Left lung (tissue), 10 donors: ENCODE results near the gene MAP3K5. TPM values are rescaled to one million over a fixed set of nuclear protein-coding genes. Genes with fewer than 3 reads are reported as not detected.

Experiments
- ATAC-seq: fragments of 200-7000 bp; cut with Tn5 transposase; one replicate; pipeline ENCODE4 v1.9.1; 2020; ENCODE audit warnings: moderate library complexity
- DNase-seq, 4 donors: peaks; one replicate each; pipeline ENCODE4 v3.0.0-alpha.2; 2013 to 2020
- H3K27ac ChIP-seq, 2 donors: fragments of 200-600 bp; sonication (generic) in 1 of 2; one replicate each; pipeline versions ENCODE4 v1.5.0 to v1.8.0; 2020 to 2021
- H3K27me3 ChIP-seq, 2 donors: fragments of 200-600 bp; sonication (generic) in 1 of 2; one replicate each; pipeline versions ENCODE4 v1.5.0 to v1.8.0; 2020 to 2021
- H3K36me3 ChIP-seq, 2 donors: fragments of 200-600 bp; sonication (generic) in 1 of 2; one replicate each; pipeline versions ENCODE4 v1.5.0 to v1.8.0; 2020 to 2021
- H3K4me1 ChIP-seq, 2 donors: fragments of 200-600 bp; one replicate each; pipeline ENCODE4 v1.8.0; 2021
- H3K4me3 ChIP-seq, 2 donors: fragments of 200-600 bp; sonication (generic) in 1 of 2; one replicate each; pipeline versions ENCODE4 v1.5.0 to v1.8.0; 2020 to 2021; ENCODE audit warnings: mild to moderate bottlenecking in 1 of 2
- H3K9me3 ChIP-seq, 2 donors: fragments of 200-600 bp; sonication (generic) in 1 of 2; one replicate each; pipeline versions ENCODE4 v1.5.0 to v1.8.0; 2020 to 2021
- CTCF ChIP-seq, 2 donors: fragments of 200-600 bp; sonication (generic) in 1 of 2; IDR thresholded peaks; one replicate each; pipeline versions ENCODE4 v1.5.0 to v1.8.0; 2021; ENCODE audit warnings: antibody characterized with exemption in 2 of 2
- intact Hi-C, 2 donors: fragments of 100-400 bp; cut with DNase I; formaldehyde crosslinking; loops; one replicate each; pipeline versions ENCODE4 v1.11.2 to v1.14.2; 2022
- polyA plus RNA-seq, 6 donors: library from polyadenylated mRNA; unstranded; fragments of 120-200 nt; gene quantifications; one replicate each; pipeline ENCODE4 v1.2.1, GENCODE V29; 2013; ENCODE audit not compliant: insufficient read length in 6 of 6
- total RNA-seq, 2 donors: library from RNA; stranded (reverse); fragmentation: NEBNext Ultra II Directional; extraction: Animal tissue kit (Norgen Biotek cat#: 25700); gene quantifications; one replicate each; pipeline ENCODE4 v1.2.1, GENCODE V29; 2021
- donor health status: DM: no; HTN: yes; CAD: no.
- donor health status: DM: no; HTN: no; CAD: no.

MAP3K5 gene
- total and polyA plus RNA-seq, 8 donors = 6.3 to 27.7 (median 7.2) TPM

GRCh38 chr6:136723780-136724179, 68.5 kb downstream of the MAP3K5 start:
- ATAC-seq = peak; percentile 62
- H3K27ac ChIP-seq = no peak overlapping the region
- no peak for DNase-seq
- no peaks in the 10 kb centered on the region for H3K36me3 ChIP-seq
- H3K27me3 ChIP-seq = no peaks in the 10 kb centered on the region
- no peak for TF ChIP-seq CTCF (IDR thresholded peaks at IDR 0.05)
- intact Hi-C loops = no loop called here
- H3K9me3 ChIP-seq = peaks cover 0 to 5% of the 10 kb centered on the region in 2 donors
- no peak overlapping the region for H3K4me3 ChIP-seq
- H3K4me1 ChIP-seq = peaks cover 0 to 35% of the 10 kb centered on the region in 2 donors

DNA sequence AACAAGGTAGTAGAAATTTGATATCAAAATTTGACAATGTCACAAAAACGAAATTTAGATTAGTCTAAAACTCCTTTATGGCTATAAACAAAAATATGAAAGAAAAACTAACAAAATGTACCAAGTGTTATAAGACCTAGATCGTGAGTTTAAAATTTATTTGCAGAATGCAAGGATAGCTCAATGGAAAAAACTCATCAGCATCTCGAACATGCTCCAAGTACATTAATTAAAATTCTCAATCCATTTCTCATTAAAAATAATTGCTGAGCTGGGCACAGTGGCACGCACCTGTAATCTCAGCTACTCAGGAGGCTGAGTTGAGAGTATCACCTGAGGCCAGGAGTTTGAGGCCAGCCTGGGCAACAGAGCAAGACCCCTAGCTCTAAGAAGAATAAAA, 70.8 kb downstream of the MAP3K5 start:
- DNase-seq (no peak), ATAC-seq (no peak)
- Histone ChIP-seq H3K4me1 (peaks cover 9 to 55% of the 10 kb centered on the region in 2 donors), H3K27me3 (no peaks in the 10 kb centered on the region), H3K36me3 (no peaks in the 10 kb centered on the region), H3K4me3 (no peak overlapping the region), H3K27ac (no peak overlapping the region), H3K9me3 (peaks cover 0 to 5% of the 10 kb centered on the region in 2 donors)
- no peak for TF ChIP-seq CTCF (IDR thresholded peaks at IDR 0.05)
- intact Hi-C loops = no loop called here

DNA sequence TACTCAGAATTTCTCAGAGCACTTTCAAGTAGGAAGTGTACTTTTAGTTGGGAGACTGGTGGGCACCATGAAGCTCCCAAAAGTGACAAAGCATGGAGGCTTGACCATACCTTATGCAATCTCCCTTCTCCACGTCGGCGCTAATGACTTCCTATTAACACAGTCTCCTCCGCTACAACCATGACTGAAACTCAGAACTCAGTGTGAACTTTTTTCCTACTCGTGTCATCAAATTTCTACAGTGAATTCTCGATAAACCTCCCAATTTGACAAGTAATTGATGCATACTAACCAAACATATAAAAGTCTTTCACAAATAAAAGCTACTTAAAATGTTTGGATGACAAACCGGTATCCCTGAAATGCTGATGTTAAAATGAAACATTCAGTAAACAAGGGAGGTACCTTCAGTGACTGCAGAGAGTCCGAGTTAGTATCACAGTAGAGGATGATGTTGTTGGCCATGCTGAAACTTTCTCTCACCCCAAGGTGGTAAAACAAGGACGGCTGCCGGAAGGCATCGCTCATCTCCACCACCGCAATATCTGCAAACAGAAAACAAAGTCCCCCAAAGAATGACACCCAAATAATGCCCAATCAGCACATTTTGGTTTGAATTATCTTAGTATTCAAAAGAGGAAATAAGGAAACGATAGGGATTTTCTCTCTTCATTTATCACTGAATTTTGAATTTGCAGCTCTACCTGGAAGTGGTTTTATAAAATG, 72.1 kb downstream of the MAP3K5 start:
- no peak for TF ChIP-seq CTCF (IDR thresholded peaks at IDR 0.05)
- no peak overlapping the region for H3K4me3 ChIP-seq
- ATAC-seq = peak; percentile 21
- no peaks in the 10 kb centered on the region for H3K27me3 ChIP-seq
- H3K4me1 ChIP-seq = peaks cover 9 to 61% of the 10 kb centered on the region in 2 donors
- peaks cover 0 to 5% of the 10 kb centered on the region in 2 donors for H3K9me3 ChIP-seq
- H3K36me3 ChIP-seq = no peaks in the 10 kb centered on the region
- intact Hi-C loops = no loop called here
- no peak for DNase-seq
- H3K27ac ChIP-seq = peak overlapping the region in 1 of 2 donors; percentile 11

- no peak for TF ChIP-seq CTCF (IDR thresholded peaks at IDR 0.05)
- intact Hi-C loops = no loop called here
- peak; percentile 26 for ATAC-seq
Observed at GRCh38 chr6:136719280-136720044, 72.8 kb downstream of the MAP3K5 start.

DNA sequence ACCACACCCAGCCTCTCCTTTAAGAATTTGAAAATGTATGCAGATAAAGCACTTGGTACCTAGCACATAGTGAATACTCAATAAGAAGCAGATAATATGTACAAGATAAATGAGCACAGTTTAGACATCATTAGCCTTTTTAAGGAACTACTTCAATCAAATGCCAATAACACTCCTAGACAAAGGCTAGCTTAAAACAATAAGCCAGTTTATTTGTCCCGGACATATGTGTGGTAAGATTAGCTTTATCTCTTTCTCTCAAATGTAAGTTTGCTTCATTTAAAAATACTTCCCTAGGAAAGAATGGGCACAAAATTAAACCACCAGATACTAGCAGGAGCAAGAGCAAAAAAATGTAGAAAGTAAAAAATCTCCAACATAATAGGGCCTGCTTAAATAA, 73.8 kb downstream of the MAP3K5 start:
- TF ChIP-seq CTCF (IDR thresholded peaks at IDR 0.05) = no peak
- Histone ChIP-seq H3K4me1 (peaks cover 9 to 51% of the 10 kb centered on the region in 2 donors), H3K9me3 (peaks cover 0 to 5% of the 10 kb centered on the region in 2 donors), H3K36me3 (no peaks in the 10 kb centered on the region), H3K27ac (no peak overlapping the region), H3K27me3 (no peaks in the 10 kb centered on the region), H3K4me3 (no peak overlapping the region)
- DNase-seq (no peak), ATAC-seq (no peak)
- intact Hi-C loops = no loop called here

More at GRCh38 chr6:136719280-136720044, 72.8 kb downstream of the MAP3K5 start:
- Histone ChIP-seq H3K27me3 (no peaks in the 10 kb centered on the region), H3K36me3 (no peaks in the 10 kb centered on the region), H3K4me3 (no peak overlapping the region), H3K4me1 (peaks cover 9 to 60% of the 10 kb centered on the region in 2 donors), H3K27ac (peak overlapping the region in 1 of 2 donors; percentile 11), H3K9me3 (peaks cover 0 to 5% of the 10 kb centered on the region in 2 donors)
- no peak for DNase-seq
